HEK293T (cell line): Measurements from ENCODE around the gene CFAP299.

Experiments
- CTCF ChIA-PET: fragments of 350-600 bp; formaldehyde crosslinking; extraction: SDS; loops from one replicate; lab custom pipeline; 2021; ENCODE audit warnings: antibody characterized with exemption, inconsistent platforms; lab: Yijun Ruan, JAX
- POLR2A ChIA-PET: fragments of 350-600 bp; formaldehyde crosslinking; extraction: SDS; loops from one replicate; lab custom pipeline; 2020; ENCODE audit warnings: antibody characterized with exemption, inconsistent platforms; lab: Yijun Ruan, JAX
- DNase-seq: peaks from one replicate; pipeline ENCODE4 v3.0.0; 2012; ENCODE audit warnings: mixed read lengths; ENCODE audit errors: extremely low spot score
- ARNT ChIP-seq: fragments of 450-650 bp; IDR thresholded peaks from 2 replicates; pipeline ENCODE4 v1.6.1; 2017; ENCODE audit warnings: mild to moderate bottlenecking
- BHLHE40 ChIP-seq: fragments of 450-650 bp; IDR thresholded peaks from 2 replicates; pipeline ENCODE4 v1.6.1; 2016; ENCODE audit warnings: mild to moderate bottlenecking, moderate library complexity, borderline replicate concordance
- CTBP1 ChIP-seq: fragments of 450-650 bp; IDR thresholded peaks from 2 replicates; pipeline ENCODE4 v1.6.1; 2016; ENCODE audit warnings: borderline replicate concordance
- ELF4 ChIP-seq: fragments of 450-650 bp; IDR thresholded peaks from 2 replicates; pipeline ENCODE4 v1.6.1; 2017; ENCODE audit warnings: antibody characterized with exemption
- FOXA1 ChIP-seq: fragments of 450-650 bp; IDR thresholded peaks from 2 replicates; pipeline ENCODE4 v1.6.1; 2016; ENCODE audit warnings: mild to moderate bottlenecking
- FOXK2 ChIP-seq: fragments of 450-650 bp; IDR thresholded peaks from 2 replicates; pipeline ENCODE4 v1.6.1; 2016; ENCODE audit warnings: mild to moderate bottlenecking
- FOXM1 ChIP-seq: fragments of 450-650 bp; IDR thresholded peaks from 2 replicates; pipeline ENCODE4 v1.6.1; 2017; ENCODE audit warnings: mild to moderate bottlenecking, borderline replicate concordance
- HDGF ChIP-seq: fragments of 450-650 bp; IDR thresholded peaks from 2 replicates; pipeline ENCODE4 v1.6.1; 2017; ENCODE audit warnings: antibody characterized with exemption, borderline replicate concordance
- L3MBTL2 ChIP-seq: fragments of 450-650 bp; conservative IDR thresholded peaks from 2 replicates; pipeline ENCODE4 v1.6.1; 2016; ENCODE audit warnings: mild to moderate bottlenecking
- LEF1 ChIP-seq: fragments of 450-650 bp; IDR thresholded peaks from 2 replicates; pipeline ENCODE4 v1.6.1; 2017; ENCODE audit warnings: mild to moderate bottlenecking, borderline replicate concordance
- NFRKB ChIP-seq: fragments of 450-650 bp; IDR thresholded peaks from 2 replicates; pipeline ENCODE4 v1.6.1; 2016; ENCODE audit warnings: mild to moderate bottlenecking, moderate library complexity
- PKNOX1 ChIP-seq: fragments of 450-650 bp; IDR thresholded peaks from 2 replicates; pipeline ENCODE4 v1.6.1; 2016
- SP1 ChIP-seq: fragments of 450-650 bp; IDR thresholded peaks from 2 replicates; pipeline ENCODE4 v1.6.1; 2017
- SUZ12 ChIP-seq: fragments of 450-650 bp; IDR thresholded peaks from 2 replicates; pipeline ENCODE4 v1.6.1; 2016; ENCODE audit warnings: mild to moderate bottlenecking
- TARDBP ChIP-seq: fragments of 450-650 bp; IDR thresholded peaks from 2 replicates; pipeline ENCODE4 v1.6.1; 2016
- ZNF384 ChIP-seq: fragments of 450-650 bp; IDR thresholded peaks from 2 replicates; pipeline ENCODE4 v1.6.1; 2016

CFAP299 gene

DNA sequence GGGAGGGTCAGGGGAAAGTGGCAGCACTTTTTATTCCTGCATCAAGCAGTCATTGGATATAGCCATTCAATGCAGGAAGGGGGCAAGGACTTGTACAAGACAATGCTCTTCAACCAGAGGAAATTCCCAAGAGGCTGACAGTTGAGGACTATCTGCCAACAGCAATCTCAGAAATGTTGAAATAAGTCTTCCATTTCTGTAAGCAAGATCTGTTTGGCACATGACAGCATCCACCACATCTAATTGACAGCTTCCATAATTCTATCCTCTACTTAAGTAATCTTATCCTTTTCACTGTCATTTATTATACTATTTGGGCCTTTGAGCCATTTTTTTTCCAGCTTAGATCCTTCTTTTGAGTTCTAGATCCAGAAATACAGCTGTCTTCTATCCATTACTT, 110.7 kb downstream of the CFAP299 start:
- TF ChIP-seq CTBP1, result no peak
- TF ChIP-seq FOXA1, result no peak
- TF ChIP-seq LEF1, result no peak
- TF ChIP-seq FOXM1, result no peak
- no peak for TF ChIP-seq NFRKB
- TF ChIP-seq ELF4, result no peak
- CTCF ChIA-PET, result no interaction called here
- POLR2A ChIA-PET, result no interaction called here
- DNase-seq, result no peak

GRCh38 chr4:80446664-80447063, 111.1 kb downstream of the CFAP299 start:
- ChIA-PET CTCF (no interaction called here), POLR2A (no interaction called here)
- DNase-seq, result no peak
- no peak for TF ChIP-seq TARDBP
- TF ChIP-seq SUZ12, result no peak
- TF ChIP-seq PKNOX1, result no peak
- TF ChIP-seq CTBP1, result no peak
- no peak for TF ChIP-seq FOXK2
- TF ChIP-seq HDGF, result no peak
- TF ChIP-seq SP1, result no peak
- no peak for TF ChIP-seq L3MBTL2
- TF ChIP-seq BHLHE40, result no peak
- TF ChIP-seq ZNF384, result no peak
- no peak for TF ChIP-seq ARNT
- TF ChIP-seq ELF4, result no peak
- no peak for TF ChIP-seq LEF1
- no peak for TF ChIP-seq FOXA1
- no peak for TF ChIP-seq FOXM1
- TF ChIP-seq NFRKB, result no peak

GRCh38 chr4:80447493-80447892, 112.0 kb downstream of the CFAP299 start:
- TF ChIP-seq HDGF (no peak), BHLHE40 (no peak), LEF1 (no peak), CTBP1 (no peak), ARNT (no peak), L3MBTL2 (no peak), ELF4 (no peak), NFRKB (no peak), TARDBP (no peak), SUZ12 (no peak), SP1 (no peak), PKNOX1 (no peak)
- CTCF ChIA-PET, result no interaction called here
- DNase-seq, result no peak
- POLR2A ChIA-PET, result no interaction called here

DNA sequence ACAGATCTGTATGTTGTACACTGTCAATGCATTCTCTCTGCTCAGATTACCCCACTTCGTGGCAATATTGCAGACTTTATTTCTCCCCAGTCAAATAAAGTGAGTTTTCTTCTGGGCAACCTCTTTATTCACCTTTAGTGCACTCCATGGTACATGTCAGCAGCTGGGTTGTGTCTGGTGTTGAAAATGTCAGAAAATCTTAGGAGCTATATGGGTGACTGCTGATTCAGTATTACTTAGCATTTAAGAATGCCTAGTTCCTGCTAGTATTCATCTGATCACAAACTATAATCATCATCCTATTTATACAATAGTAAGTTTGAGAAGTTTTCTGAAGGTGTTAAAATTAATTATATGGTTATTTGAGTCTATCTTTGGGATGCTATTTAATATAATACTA, 112.5 kb downstream of the CFAP299 start:
- DNase-seq, result no peak
- TF ChIP-seq FOXM1, result no peak
- TF ChIP-seq PKNOX1, result no peak
- no peak for TF ChIP-seq HDGF
- TF ChIP-seq CTBP1, result no peak
- no peak for TF ChIP-seq TARDBP
- no peak for TF ChIP-seq ELF4
- no peak for TF ChIP-seq ARNT
- TF ChIP-seq FOXK2, result no peak
- no peak for TF ChIP-seq ZNF384
- TF ChIP-seq BHLHE40, result no peak
- no peak for TF ChIP-seq L3MBTL2
- no peak for TF ChIP-seq LEF1
- TF ChIP-seq SP1, result no peak
- TF ChIP-seq FOXA1, result no peak
- TF ChIP-seq SUZ12, result no peak
- no peak for TF ChIP-seq NFRKB
- CTCF ChIA-PET, result no interaction called here
- POLR2A ChIA-PET, result no interaction called here

DNA sequence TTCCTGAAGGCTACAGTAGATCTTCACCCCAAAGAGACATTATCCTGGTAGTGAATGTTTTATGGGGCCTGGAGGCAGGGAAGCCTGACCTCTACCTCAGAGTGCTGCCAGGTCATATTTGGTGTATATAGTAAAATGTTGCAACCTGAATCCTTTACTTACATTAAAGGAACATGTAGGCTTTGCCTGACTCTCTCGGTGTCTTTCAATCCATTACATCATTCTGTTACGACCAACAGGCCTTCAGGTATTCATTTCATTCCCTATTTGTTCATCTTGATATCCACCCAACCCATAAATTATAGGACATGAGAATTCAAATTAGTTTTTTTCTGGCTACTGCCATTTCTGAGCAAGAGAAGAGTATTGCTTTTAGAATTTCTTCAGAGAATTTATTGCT, 116.5 kb downstream of the CFAP299 start:
- CTCF ChIA-PET, result no interaction called here
- POLR2A ChIA-PET, result no interaction called here
- DNase-seq, result no peak
- TF ChIP-seq CTBP1 (no peak), BHLHE40 (no peak), FOXA1 (no peak), TARDBP (no peak), SUZ12 (no peak), PKNOX1 (no peak), ZNF384 (no peak), FOXK2 (no peak), FOXM1 (no peak), ELF4 (no peak), ARNT (no peak), NFRKB (no peak)

DNA sequence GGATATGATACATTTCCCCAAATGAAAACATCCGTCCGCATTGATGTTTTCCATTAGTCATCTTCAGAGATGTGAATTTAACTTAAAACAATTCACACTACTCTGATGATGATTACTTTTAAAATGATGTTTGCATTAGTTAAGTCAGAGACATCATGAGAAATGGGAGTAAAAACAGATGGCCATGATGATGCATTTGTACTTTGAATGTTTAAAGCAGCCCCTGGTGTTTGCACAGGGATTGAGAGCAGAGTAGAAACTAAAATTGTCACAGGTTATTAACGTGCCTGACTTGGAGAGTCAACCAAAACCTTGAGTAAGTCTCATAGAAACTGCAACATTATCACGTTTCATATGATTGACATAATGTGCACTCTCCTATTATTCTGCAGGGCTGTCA, 117.2 kb downstream of the CFAP299 start:
- no peak for DNase-seq
- CTCF ChIA-PET, result no interaction called here
- POLR2A ChIA-PET, result no interaction called here
- TF ChIP-seq ZNF384 (no peak), SUZ12 (no peak), FOXA1 (no peak), HDGF (no peak), FOXK2 (no peak), FOXM1 (no peak), LEF1 (no peak), SP1 (no peak), CTBP1 (no peak), ARNT (no peak), ELF4 (no peak), BHLHE40 (no peak), L3MBTL2 (no peak), PKNOX1 (no peak), NFRKB (no peak), TARDBP (no peak)
